Endothelial cell of umbilical vein (primary cell): ENCODE data around the gene RAB33B. TPM values are rescaled to one million over a fixed set of nuclear protein-coding genes. Genes with fewer than 3 reads are reported as not detected.

Experiments
- BruUV-seq: library from RNA; stranded (reverse); fragments of 400-500 nt; replicated peaks from 2 replicates; lab custom pipeline; 2021; lab: Mats Ljungman, UMichigan
- CTCF ChIA-PET: fragments of 300-600, 350-600 bp; sonication (Branson Sonifier 250); formaldehyde crosslinking; loops from one replicate; lab custom pipeline; 2021; ENCODE audit warnings: antibody characterized with exemption, inconsistent platforms; lab: Charles Lee
- POLR2A ChIA-PET: fragments of 300-600, 350-600 bp; sonication (Branson Sonifier 250); formaldehyde crosslinking; loops from one replicate; lab custom pipeline; 2021; ENCODE audit warnings: antibody characterized with exemption, inconsistent platforms; lab: Charles Lee
- DNase-seq: peaks from one replicate; pipeline ENCODE4 v3.0.0-alpha.2; 2011; ENCODE audit warnings: low read depth, low spot score
- FAIRE-seq: peaks from 2 replicates; lab custom pipeline; 2011; peaks lifted over from hg19 to GRCh38; lab: Jason Lieb, UNC
- H2AFZ ChIP-seq: 2 replicates; pipeline ENCODE4 v1.6.0; 2012; ENCODE audit warnings: low read depth, low read length, control low read depth, inconsistent platforms
- H3K27ac ChIP-seq: 2 replicates; pipeline ENCODE4 v1.5.1; 2011; ENCODE audit warnings: low read depth, mild to moderate bottlenecking, control low read depth, low read length, moderate library complexity; ENCODE audit not compliant: insufficient read depth
- H3K27me3 ChIP-seq, 2 experiments: 2 replicates each; pipeline versions ENCODE4 v1.6.0 to v1.6.1; 2011; ENCODE audit warnings: low read length in 2 of 2, mixed read lengths in 1 of 2; ENCODE audit not compliant: control insufficient read depth in 2 of 2, insufficient read depth in 2 of 2
- H3K36me3 ChIP-seq, 2 experiments: 2 replicates in 1 of 2; 3 replicates in 1 of 2; pipeline ENCODE4 v1.5.1; 2011; ENCODE audit warnings: low read length in 2 of 2, mild to moderate bottlenecking in 1 of 2, moderate library complexity in 1 of 2; ENCODE audit not compliant: control insufficient read depth in 2 of 2, insufficient read depth in 2 of 2; ENCODE audit errors: extremely low read depth in 1 of 2
- H3K4me1 ChIP-seq: 3 replicates; pipeline ENCODE4 v1.5.1; 2011; ENCODE audit warnings: mild to moderate bottlenecking, low read length; ENCODE audit not compliant: control insufficient read depth, insufficient read depth; ENCODE audit errors: extremely low read depth
- H3K4me2 ChIP-seq: 2 replicates; pipeline ENCODE4 v1.6.1; 2011; ENCODE audit warnings: low read length, control low read depth, mixed read lengths; ENCODE audit not compliant: insufficient read depth
- H3K4me3 ChIP-seq, 3 experiments: fragments of 200-600 bp in 1 of 3; sonication (generic), shearing (Covaris generic) in 1 of 3; replicated peaks in 1 of 3; 2 replicates each; pipeline ENCODE4 v1.5.1; 2011 to 2016; ENCODE audit warnings: control low read depth in 3 of 3, low read length in 3 of 3, mild to moderate bottlenecking in 2 of 3, inconsistent platforms in 1 of 3, low read depth in 1 of 3, moderate library complexity in 1 of 3; ENCODE audit not compliant: insufficient read depth in 1 of 3
- H3K79me2 ChIP-seq: 2 replicates; pipeline ENCODE4 v1.6.0; 2012; ENCODE audit warnings: low read length, inconsistent platforms; ENCODE audit not compliant: control insufficient read depth, insufficient read depth
- H3K9ac ChIP-seq: replicated peaks from 2 replicates; pipeline ENCODE3; 2011; ENCODE audit warnings: low read length, control low read depth; ENCODE audit not compliant: insufficient read depth; ENCODE audit errors: extremely low read depth
- H3K9me1 ChIP-seq: replicated peaks from 3 replicates; pipeline ENCODE4 v1.6.0; 2011; ENCODE audit warnings: mild to moderate bottlenecking, low read length; ENCODE audit not compliant: control insufficient read depth, insufficient read depth; ENCODE audit errors: extremely low read depth
- H3K9me3 ChIP-seq: replicated peaks from 2 replicates; pipeline ENCODE4 v1.5.1; 2012; ENCODE audit warnings: low read length, inconsistent platforms; ENCODE audit not compliant: control insufficient read depth, insufficient read depth
- H4K20me1 ChIP-seq: replicated peaks from 2 replicates; pipeline ENCODE3; 2011; ENCODE audit warnings: mild to moderate bottlenecking, low read length; ENCODE audit not compliant: control insufficient read depth, insufficient read depth; ENCODE audit errors: extremely low read depth
- MYC ChIP-seq: IDR thresholded peaks from one replicate; pipeline ENCODE4 v1.6.1; 2011; ENCODE audit warnings: mild to moderate bottlenecking, low read depth, low read length
- POLR2A ChIP-seq: IDR thresholded peaks from 2 replicates; pipeline ENCODE4 v1.6.1; 2012; ENCODE audit warnings: low read depth, mild to moderate bottlenecking, control low read depth, low read length
- POLR2AphosphoS5 ChIP-seq: IDR thresholded peaks from 2 replicates; pipeline ENCODE4 v1.6.1; 2012; ENCODE audit warnings: low read depth, mild to moderate bottlenecking, control low read depth, low read length, moderate library complexity; ENCODE audit not compliant: insufficient read depth
- dilution Hi-C: fragments of 300-500 bp; cut with MboI; formaldehyde crosslinking; loops from one replicate; pipeline ENCODE4 v1.15.0; 2019; ENCODE audit warnings: low sequenced_read_pairs; ENCODE audit not compliant: extremely low pct_ligation_motif_present
- intact Hi-C: fragments of 100-400 bp; cut with micrococcal nuclease; formaldehyde crosslinking; loops from one replicate; pipeline ENCODE4 v1.10.0; 2022
- polyA plus RNA-seq, 4 experiments: library from polyadenylated mRNA; depleted of rRNA in 3 of 4; stranded (reverse) in 3 of 4; unstranded in 1 of 4; fragments of >200 nt; gene quantifications; 2 replicates each; pipeline versions ENCODE4 v1.2.1 to v1.2.3, GENCODE V29; 2011 to 2012; ENCODE audit warnings: missing spikeins in 1 of 4
- total RNA-seq: library from RNA; stranded (reverse); gene quantifications from 2 replicates; pipeline ENCODE4 v1.2.3, GENCODE V29; 2021
- TF ChIP-seq, protein P1 (sequence below), 2 donors: IDR thresholded peaks; 1 replicate in 1 of 2; 2 replicates in 1 of 2; pipeline ENCODE4 v1.5.1; 2011; ENCODE audit warnings: low read length in 2 of 2, mild to moderate bottlenecking in 2 of 2, moderate library complexity in 2 of 2, control low read depth in 1 of 2, inconsistent platforms in 1 of 2, low read depth in 1 of 2; ENCODE audit not compliant: insufficient read depth in 1 of 2; ENCODE audit errors: extremely low read depth in 1 of 2

The RAB33B gene
- total and polyA plus RNA-seq, 2 donors (not counting 3 experiments of a cell fraction or from before 2014, with no cell fraction given): 7.8 to 14.7 TPM

DNA sequence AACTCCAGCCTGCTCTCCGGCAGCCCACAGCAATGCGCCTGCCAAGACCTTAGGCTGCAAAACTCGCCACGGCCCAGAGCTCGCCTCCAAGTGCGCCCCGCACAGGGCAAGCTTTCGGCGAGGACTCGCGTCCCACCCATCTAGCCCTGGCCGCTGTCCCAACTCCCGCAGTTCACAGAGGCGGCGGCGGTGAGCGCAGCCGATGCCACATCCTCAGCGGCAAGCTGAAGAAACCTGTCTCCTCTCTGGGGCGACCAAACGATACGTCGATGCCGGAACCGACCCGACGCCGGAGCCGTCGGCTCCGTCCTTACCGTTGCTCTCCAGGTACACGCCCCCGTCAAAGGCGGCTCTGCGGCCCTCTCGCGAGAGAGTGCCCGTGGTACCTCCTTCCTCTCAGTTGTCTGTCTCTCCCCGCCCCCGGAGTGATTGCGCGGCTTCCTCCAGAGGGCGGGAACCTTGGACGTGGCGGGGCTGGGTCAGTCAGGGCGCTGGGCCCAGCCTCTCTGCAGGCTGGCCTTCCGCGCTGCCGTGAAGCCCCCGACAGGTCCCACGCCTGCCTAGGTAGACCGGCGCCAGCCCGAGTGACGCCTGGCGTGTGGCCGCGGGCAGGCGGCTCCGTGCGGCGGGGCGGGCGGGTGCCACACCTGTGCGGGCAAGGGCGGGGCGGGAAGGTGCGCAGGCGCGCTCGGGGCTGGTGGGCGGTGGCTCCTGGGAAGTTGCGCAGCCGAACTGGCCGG is 380 bp upstream of the RAB33B start:
- Histone ChIP-seq H3K9me1 (no peaks in the 10 kb centered on the region), H3K4me3 (peak overlapping the region; percentile 91 to 99 (median 97)), H3K27me3 (no peaks in the 10 kb centered on the region), H3K9me3 (no peaks in the 10 kb centered on the region), H2AFZ (peak overlapping the region; percentile 85), H4K20me1 (no peaks in the 10 kb centered on the region), H3K9ac (peak overlapping the region; percentile 96), H3K4me2 (peak overlapping the region; percentile 80), H3K4me1 (peaks cover 45% of the 10 kb centered on the region), H3K36me3 (no peaks in the 10 kb centered on the region), H3K79me2 (peaks cover 48% of the 10 kb centered on the region), H3K27ac (peak overlapping the region; percentile 89)
- CTCF ChIA-PET: interaction anchor here (0.8 to 3.8 kb wide), 14 partner anchors 10 to 423 kb away, joined by 3 to 31 read pairs (median 4); no protein-coding TSS in a partner anchor
- POLR2A ChIA-PET: interaction anchor here (0.6 to 3.0 kb wide), 3 partner anchors 34 to 40 kb away, joined by 3 to 23 read pairs (median 5); no protein-coding TSS in a partner anchor
- FAIRE-seq: peak; percentile 78
- intact Hi-C loops (loop anchor here (1.0 to 2.0 kb wide), 5 partner anchors 34 to 370 kb away; partner anchors contain the start of genes NAA15 and SETD7), dilution Hi-C loops (no loop called here)
- BruUV-seq: no TSS peak
- TF ChIP-seq MYC: no peak
- TF ChIP-seq, protein P1, sequence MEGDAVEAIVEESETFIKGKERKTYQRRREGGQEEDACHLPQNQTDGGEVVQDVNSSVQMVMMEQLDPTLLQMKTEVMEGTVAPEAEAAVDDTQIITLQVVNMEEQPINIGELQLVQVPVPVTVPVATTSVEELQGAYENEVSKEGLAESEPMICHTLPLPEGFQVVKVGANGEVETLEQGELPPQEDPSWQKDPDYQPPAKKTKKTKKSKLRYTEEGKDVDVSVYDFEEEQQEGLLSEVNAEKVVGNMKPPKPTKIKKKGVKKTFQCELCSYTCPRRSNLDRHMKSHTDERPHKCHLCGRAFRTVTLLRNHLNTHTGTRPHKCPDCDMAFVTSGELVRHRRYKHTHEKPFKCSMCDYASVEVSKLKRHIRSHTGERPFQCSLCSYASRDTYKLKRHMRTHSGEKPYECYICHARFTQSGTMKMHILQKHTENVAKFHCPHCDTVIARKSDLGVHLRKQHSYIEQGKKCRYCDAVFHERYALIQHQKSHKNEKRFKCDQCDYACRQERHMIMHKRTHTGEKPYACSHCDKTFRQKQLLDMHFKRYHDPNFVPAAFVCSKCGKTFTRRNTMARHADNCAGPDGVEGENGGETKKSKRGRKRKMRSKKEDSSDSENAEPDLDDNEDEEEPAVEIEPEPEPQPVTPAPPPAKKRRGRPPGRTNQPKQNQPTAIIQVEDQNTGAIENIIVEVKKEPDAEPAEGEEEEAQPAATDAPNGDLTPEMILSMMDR (IDR thresholded peaks at IDR 0.05; ENCODE audit: extremely low read depth in 1 of 2, insufficient read depth in 1 of 2, low read depth in 1 of 2, low read length in 2 of 2): peak in 1 of 2 donors; percentile 4
- TF ChIP-seq POLR2AphosphoS5: peak; percentile 94
- peak; percentile 89 for TF ChIP-seq POLR2A
- peak; percentile 98 for DNase-seq
